ENCODE measurements around the gene TJAP1. TPM values are rescaled to one million over a fixed set of nuclear protein-coding genes. Genes with fewer than 3 reads are reported as not detected.
A peak's percentile ranks its signal among the peaks of the same experiment; 100 is the strongest.

The TJAP1 gene
- total RNA-seq, 6 experiments from 2014 or later: 9.2 to 16.0 (median 12.9) TPM

DNA sequence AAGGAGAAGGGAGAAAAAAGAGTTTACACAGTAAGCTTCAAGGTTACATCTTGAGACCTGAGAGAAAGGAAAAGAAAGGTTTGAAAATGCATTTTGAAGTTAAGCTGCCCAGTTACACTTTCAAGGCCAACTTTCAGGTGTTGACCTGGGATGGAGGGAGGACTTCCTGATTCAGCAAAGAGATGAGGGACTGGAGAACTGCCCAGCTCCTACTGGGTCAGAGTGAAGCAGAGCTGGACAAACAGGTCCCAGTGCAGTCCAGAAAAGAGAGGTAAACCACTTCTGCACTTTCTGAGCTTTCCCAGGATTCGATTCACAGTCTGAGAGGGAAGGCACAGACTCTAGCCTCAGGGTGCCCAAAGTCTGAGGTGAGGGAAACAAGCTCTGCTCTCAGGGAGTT is 6.0 kb upstream of the TJAP1 start:
- Histone ChIP-seq H3K9me3 (no peaks in the 10 kb centered on the region), H3K4me3 (no peak overlapping the region), H3K36me3 (no peaks in the 10 kb centered on the region), H3K27ac (no peak overlapping the region), H3K4me1 (no peaks in the 10 kb centered on the region), H3K27me3 (no peaks in the 10 kb centered on the region)
- WGBS (ENCODE audit: insufficient coverage, low coverage, low lambda C conversion rate, missing lambda C conversion rate): no CpG with 5 or more reads among the region's 1 CpG
- ATAC-seq (peak in 1 of 4 donors; percentile 39), DNase-seq (no peak)
- intact Hi-C loops (cut with DNase I): no loop called here
- TF ChIP-seq CTCF (IDR thresholded peaks at IDR 0.05): no peak
- no peak for TF ChIP-seq POLR2A (IDR thresholded peaks at IDR 0.05)

GRCh38 chr6:43472515-43472914 is 4.9 kb upstream of the TJAP1 start:
- 90% methylated on average over 2 of the region's 4 CpGs for WGBS (ENCODE audit: insufficient coverage, low coverage, low lambda C conversion rate, missing lambda C conversion rate)
- no peaks in the 10 kb centered on the region for H3K27me3 ChIP-seq
- H3K27ac ChIP-seq: no peak overlapping the region
- TF ChIP-seq POLR2A (IDR thresholded peaks at IDR 0.05): no peak
- intact Hi-C loops (cut with DNase I): no loop called here
- H3K9me3 ChIP-seq: no peaks in the 10 kb centered on the region
- no peaks in the 10 kb centered on the region for H3K36me3 ChIP-seq
- ATAC-seq (no peak), DNase-seq (no peak)
- peaks cover 0 to 3% (median 0%) of the 10 kb centered on the region in 4 donors for H3K4me1 ChIP-seq
- no peak overlapping the region for H3K4me3 ChIP-seq

- ATAC-seq (no peak), DNase-seq (no peak)
- intact Hi-C loops (cut with DNase I): no loop called here
- H3K36me3 ChIP-seq: no peaks in the 10 kb centered on the region
- H3K4me1 ChIP-seq: peaks cover 0 to 13% (median 5%) of the 10 kb centered on the region in 4 donors
- no peak for TF ChIP-seq POLR2A (IDR thresholded peaks at IDR 0.05)
- no peak for TF ChIP-seq CTCF (IDR thresholded peaks at IDR 0.05)
- no CpG with 5 or more reads among the region's 6 CpGs for WGBS (ENCODE audit: insufficient coverage, low coverage, low lambda C conversion rate, missing lambda C conversion rate)
- no peaks in the 10 kb centered on the region for H3K27me3 ChIP-seq
- no peak overlapping the region for H3K27ac ChIP-seq
- H3K9me3 ChIP-seq: no peaks in the 10 kb centered on the region
- no peak overlapping the region for H3K4me3 ChIP-seq
Observed at GRCh38 chr6:43475516-43475915, 1.9 kb upstream of the TJAP1 start.

DNA sequence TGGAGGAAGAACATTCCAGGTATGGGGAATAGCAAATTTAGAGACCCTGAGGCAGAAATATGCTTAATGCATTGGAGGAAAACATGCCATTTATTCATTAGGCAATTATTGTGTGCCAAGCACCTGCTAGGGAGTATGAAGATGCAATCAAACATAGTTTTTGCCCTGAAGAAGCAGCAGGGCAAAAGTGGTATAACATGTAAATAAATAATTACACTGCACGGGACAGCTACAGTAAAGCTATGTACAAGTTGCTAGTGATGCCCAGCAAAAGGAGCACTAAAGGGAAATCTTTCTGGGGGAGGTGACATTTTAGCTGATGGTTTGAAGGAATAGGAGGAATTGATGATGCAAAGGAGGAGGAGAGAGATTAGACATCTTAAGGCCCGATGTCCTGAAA is 624 bp upstream of the TJAP1 start:
- no peak for TF ChIP-seq POLR2A (IDR thresholded peaks at IDR 0.05)
- TF ChIP-seq CTCF (IDR thresholded peaks at IDR 0.05): no peak
- ATAC-seq: no peak
- 44% methylated on average over 2 of the region's 2 CpGs for WGBS (ENCODE audit: insufficient coverage, low coverage, low lambda C conversion rate, missing lambda C conversion rate)
- H3K4me1 ChIP-seq: peaks cover 0 to 26% (median 5%) of the 10 kb centered on the region in 4 donors
- no peaks in the 10 kb centered on the region for H3K27me3 ChIP-seq
- no peaks in the 10 kb centered on the region for H3K9me3 ChIP-seq
- no peaks in the 10 kb centered on the region for H3K36me3 ChIP-seq
- H3K4me3 ChIP-seq: peak overlapping the region in 2 of 3 donors; percentile 73 to 76
- DNase-seq: no peak
- H3K27ac ChIP-seq: no peak overlapping the region
- intact Hi-C loops (cut with DNase I): no loop called here

GRCh38 chr6:43478008-43478372 is 620 bp downstream of the TJAP1 start:
- no peak for ATAC-seq
- intact Hi-C loops (cut with DNase I): no loop called here
- WGBS (ENCODE audit: insufficient coverage, low coverage, low lambda C conversion rate, missing lambda C conversion rate): 13% methylated on average over 3 of the region's 3 CpGs
- Histone ChIP-seq H3K9me3 (no peaks in the 10 kb centered on the region), H3K4me3 (peak overlapping the region; percentile 67 to 76 (median 73)), H3K36me3 (no peaks in the 10 kb centered on the region), H3K27me3 (no peaks in the 10 kb centered on the region), H3K4me1 (peaks cover 0 to 30% (median 6%) of the 10 kb centered on the region in 4 donors), H3K27ac (peak overlapping the region; percentile 51 to 70 (median 64))
- no peak for DNase-seq
- no peak for TF ChIP-seq CTCF (IDR thresholded peaks at IDR 0.05)
- TF ChIP-seq POLR2A (IDR thresholded peaks at IDR 0.05): no peak
